ENCODE data around the gene LMNB1. TPM values are rescaled to one million over a fixed set of nuclear protein-coding genes. Genes with fewer than 3 reads are reported as not detected.
"Not testable (repeated sequence)": the region's sequence is repeated elsewhere in the genome, so short reads cannot be mapped to it uniquely, and the experiment has no call there.

Gene LMNB1
- total and polyA plus RNA-seq, 11 donors: 0.27 to 27.8 (median 1.8) TPM

DNA sequence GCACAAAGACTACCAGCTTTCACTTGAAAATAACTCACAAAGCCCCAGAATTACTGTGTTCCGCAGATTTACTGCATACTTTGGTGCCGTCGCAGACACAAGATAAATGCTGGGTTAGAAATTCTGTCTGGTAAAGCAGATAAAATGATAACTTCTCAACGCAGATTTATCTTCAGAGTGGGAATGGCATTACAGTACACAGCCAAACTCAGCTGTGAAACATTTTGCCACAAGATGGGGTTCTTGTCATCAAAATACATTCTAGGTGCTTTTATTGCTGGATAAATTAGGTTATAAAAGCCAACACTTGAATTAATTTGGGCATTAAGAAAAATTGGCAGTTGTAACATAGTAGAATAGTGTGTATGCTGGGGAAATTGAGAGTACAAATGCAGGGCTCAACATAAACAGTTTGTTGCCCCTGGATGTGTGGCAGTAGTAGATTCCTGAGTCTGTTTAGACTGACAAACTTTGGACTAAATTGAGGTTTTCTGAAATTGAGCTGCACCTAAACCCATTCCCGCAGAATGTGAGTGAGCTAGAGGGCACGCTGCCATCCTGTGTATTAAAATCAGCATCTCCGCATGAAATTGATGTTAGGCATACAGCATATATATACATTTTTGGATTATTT lies 61.1 kb downstream of the LMNB1 start:
- H3K27me3 ChIP-seq: no peaks in the 10 kb centered on the region
- DNase-seq: no peak
- H3K4me1 ChIP-seq: no peaks in the 10 kb centered on the region
- peak in 2 of 4 donors; percentile 54 to 55 for ATAC-seq
- TF ChIP-seq, protein P1, sequence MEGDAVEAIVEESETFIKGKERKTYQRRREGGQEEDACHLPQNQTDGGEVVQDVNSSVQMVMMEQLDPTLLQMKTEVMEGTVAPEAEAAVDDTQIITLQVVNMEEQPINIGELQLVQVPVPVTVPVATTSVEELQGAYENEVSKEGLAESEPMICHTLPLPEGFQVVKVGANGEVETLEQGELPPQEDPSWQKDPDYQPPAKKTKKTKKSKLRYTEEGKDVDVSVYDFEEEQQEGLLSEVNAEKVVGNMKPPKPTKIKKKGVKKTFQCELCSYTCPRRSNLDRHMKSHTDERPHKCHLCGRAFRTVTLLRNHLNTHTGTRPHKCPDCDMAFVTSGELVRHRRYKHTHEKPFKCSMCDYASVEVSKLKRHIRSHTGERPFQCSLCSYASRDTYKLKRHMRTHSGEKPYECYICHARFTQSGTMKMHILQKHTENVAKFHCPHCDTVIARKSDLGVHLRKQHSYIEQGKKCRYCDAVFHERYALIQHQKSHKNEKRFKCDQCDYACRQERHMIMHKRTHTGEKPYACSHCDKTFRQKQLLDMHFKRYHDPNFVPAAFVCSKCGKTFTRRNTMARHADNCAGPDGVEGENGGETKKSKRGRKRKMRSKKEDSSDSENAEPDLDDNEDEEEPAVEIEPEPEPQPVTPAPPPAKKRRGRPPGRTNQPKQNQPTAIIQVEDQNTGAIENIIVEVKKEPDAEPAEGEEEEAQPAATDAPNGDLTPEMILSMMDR (IDR thresholded peaks at IDR 0.05): peak; percentile 31 to 76 (median 58)
- TF ChIP-seq POLR2A (IDR thresholded peaks at IDR 0.05): no peak
- no peaks in the 10 kb centered on the region for H3K9me3 ChIP-seq
- no peak overlapping the region for H3K4me3 ChIP-seq
- WGBS, 4 donors: 70 to 76% (median 73%) methylated on average over 7 of the region's 7 CpGs
- H3K36me3 ChIP-seq: peaks cover 0 to 28% (median 0%) of the 10 kb centered on the region in 9 donors
- no peak overlapping the region for H3K27ac ChIP-seq
- intact Hi-C loops (cut with DNase I): loop anchor here (2.0 to 10.0 kb wide), 9 partner anchors 204 to 659 kb away; no protein-coding TSS in a partner anchor

DNA sequence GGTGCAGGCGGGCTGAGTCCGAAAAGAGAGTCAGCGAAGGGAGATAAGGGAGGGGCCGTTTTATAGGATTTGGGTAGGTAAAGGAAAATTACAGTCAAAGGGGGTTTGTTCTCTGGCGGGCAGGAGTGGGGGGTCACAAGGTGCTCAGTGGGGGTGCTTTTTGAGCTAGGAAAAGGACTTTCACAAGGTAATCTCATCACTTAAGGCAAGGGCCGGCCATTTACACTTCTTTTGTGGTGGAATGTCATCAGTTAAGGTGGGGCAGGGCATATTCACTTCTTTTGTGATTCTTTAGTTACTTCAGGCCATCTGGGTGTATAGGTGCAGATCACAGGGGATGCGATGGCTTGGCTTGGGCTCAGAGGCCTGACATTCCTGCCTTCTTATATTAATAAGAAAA lies 62.5 kb downstream of the LMNB1 start:
- not testable (repeated sequence) for ATAC-seq, DNase-seq, H3K9me3 ChIP-seq, H3K27me3 ChIP-seq, H3K27ac ChIP-seq, H3K4me3 ChIP-seq, H3K4me1 ChIP-seq
- intact Hi-C loops (cut with DNase I): loop anchor here (2.0 to 10.0 kb wide), 9 partner anchors 203 to 658 kb away; no protein-coding TSS in a partner anchor
- WGBS, 4 donors: 87 to 98% (median 91%) methylated on average over 7 of the region's 7 CpGs
- peaks cover 0 to 20% (median 0%) of the 10 kb centered on the region in 9 donors for H3K36me3 ChIP-seq

DNA sequence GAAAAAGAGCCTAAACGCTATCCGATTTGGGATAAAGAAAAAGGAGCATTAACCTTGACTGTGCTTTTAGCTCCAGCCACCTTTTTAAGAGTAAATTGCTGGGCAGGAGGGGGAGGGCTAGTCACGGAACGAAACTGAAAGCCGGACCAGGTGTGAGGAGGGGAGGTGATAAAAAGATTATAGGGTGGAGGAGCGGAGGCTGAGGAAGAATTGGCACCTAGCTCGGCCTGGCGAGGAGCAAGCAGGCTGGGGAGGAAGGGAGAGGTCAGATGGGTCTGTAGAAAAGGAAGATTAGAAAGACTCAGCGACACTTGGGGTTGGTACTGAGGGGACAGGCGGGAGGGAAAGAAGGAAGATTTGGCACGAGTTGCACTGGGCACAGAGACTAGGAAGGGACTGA lies 66.4 kb downstream of the LMNB1 start:
- peaks cover 0 to 30% (median 15%) of the 10 kb centered on the region in 12 donors for H3K4me1 ChIP-seq
- H3K27ac ChIP-seq; DNase-seq; H3K4me3 ChIP-seq; H3K9me3 ChIP-seq; H3K27me3 ChIP-seq; intact Hi-C loops (cut with DNase I); H3K36me3 ChIP-seq; ATAC-seq: not testable (repeated sequence)
- 78 to 85% (median 83%) methylated on average over 11 of the region's 11 CpGs for WGBS, 4 donors

DNA sequence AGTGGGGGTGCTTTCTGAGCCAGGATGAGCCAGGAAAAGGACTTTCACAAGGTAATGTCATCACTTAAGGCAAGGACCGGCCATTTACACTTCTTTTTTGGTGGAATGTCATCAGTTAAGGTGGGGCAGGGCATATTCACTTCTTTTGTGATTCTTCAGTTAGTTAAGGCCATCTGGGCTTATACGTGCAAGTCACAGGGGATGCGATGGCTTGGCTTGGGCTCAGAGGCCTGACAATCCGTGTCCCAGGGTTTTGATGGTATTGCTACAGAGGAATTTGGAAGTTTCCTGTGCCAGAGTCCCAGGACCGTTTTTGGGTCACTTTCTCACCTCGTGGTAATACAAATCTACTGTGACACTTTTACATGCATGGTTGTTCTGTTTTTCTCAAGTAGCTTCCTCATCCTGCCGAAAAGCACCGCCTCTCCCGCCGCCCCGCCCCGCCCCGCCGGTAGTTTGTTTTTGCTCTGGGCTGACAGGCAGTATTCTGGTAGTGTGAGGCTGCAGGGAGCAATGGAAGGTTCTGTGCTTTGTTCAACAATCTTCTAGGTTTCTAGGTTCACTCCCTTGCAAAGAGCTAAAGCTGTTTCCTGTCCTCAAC lies 68.6 kb downstream of the LMNB1 start:
- H3K4me1 ChIP-seq: peaks cover 0 to 43% (median 25%) of the 10 kb centered on the region in 12 donors
- peak overlapping the region in 4 of 12 donors; percentile 9 to 41 (median 28) for H3K4me3 ChIP-seq
- 25 to 36% (median 34%) methylated on average over 14 of the region's 14 CpGs for WGBS, 4 donors
- ATAC-seq (peak in 2 of 4 donors; percentile 67 to 78), DNase-seq (peak in 2 of 5 donors; percentile 60 to 64)
- H3K27ac ChIP-seq: peak overlapping the region in 1 of 12 donors; percentile 71
- intact Hi-C loops (cut with DNase I): loop anchor here in 6 of 10 donors (5.0 kb wide), 2 partner anchors 187 to 197 kb away; partner anchors contain the start of gene MARCHF3 (in 4 of the 6)
- not testable (repeated sequence) for H3K9me3 ChIP-seq, H3K36me3 ChIP-seq, H3K27me3 ChIP-seq

DNA sequence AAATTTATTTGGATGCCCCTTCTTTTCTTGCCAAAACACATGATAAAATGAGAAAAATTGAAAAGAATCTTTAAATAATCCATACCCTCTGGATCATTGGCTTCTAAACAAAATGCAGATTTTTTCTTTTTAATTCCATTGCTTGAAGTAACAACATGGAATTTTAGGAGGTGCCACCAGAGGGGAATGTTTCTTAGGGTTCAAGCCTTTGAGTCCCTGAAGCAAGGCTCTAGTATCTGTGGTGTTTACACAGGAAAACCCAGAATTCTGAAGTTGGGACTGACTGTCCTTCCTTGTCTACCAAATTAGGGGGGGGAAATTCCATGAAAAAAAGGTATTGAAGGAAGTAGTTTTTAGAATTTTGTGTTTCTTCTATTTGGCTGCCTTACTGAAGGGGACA lies 69.4 kb downstream of the LMNB1 start:
- H3K4me1 ChIP-seq: peaks cover 0 to 48% (median 31%) of the 10 kb centered on the region in 12 donors

More for the DNA sequence above, 69.4 kb downstream of the LMNB1 start:
- no peaks in the 10 kb centered on the region for H3K27me3 ChIP-seq
- peak overlapping the region in 5 of 12 donors; percentile 13 to 71 (median 52) for H3K27ac ChIP-seq
- H3K9me3 ChIP-seq: no peaks in the 10 kb centered on the region
- H3K4me3 ChIP-seq: no peak overlapping the region
- no peak for TF ChIP-seq POLR2A (IDR thresholded peaks at IDR 0.05)
- TF ChIP-seq, protein P1 (IDR thresholded peaks at IDR 0.05): peak in 1 of 12 donors; percentile 13
- ATAC-seq: no peak
- H3K36me3 ChIP-seq: no peaks in the 10 kb centered on the region
- DNase-seq: no peak
- intact Hi-C loops (cut with DNase I): loop anchor here in 6 of 10 donors (5.0 kb wide), 2 partner anchors 186 to 196 kb away; partner anchors contain the start of gene MARCHF3 (in 4 of the 6)
